ENCODE results near the gene RBAK. TPM values are rescaled to one million over a fixed set of nuclear protein-coding genes. Genes with fewer than 3 reads are reported as not detected.
"Not testable (repeated sequence)": the region's sequence is repeated elsewhere in the genome, so short reads cannot be mapped to it uniquely, and the experiment has no call there.

Gene RBAK
- total and polyA plus RNA-seq, 2 experiments from 2014 or later: 7.7 to 18.6 TPM

DNA sequence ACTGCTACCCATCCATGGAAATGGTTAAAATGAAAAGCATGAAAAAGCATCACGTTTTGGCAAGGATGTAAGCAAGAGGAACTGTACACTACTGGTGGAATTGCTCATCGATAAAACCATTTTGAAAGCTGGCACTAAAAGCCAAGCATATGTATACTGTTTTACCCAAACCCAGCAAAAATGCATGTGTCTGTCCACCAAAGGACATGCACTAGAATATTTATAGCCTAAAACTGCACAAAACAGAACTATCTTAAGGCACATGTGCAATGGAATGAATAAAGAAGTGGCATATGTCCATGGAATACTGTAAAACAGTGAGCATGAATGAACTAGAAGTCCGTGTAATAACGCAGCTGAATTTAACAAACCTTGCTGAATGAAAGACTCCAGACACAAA is 22.9 kb downstream of the RBAK start:
- no peaks in the 10 kb centered on the region for H3K27me3 ChIP-seq
- H3K4me3 ChIP-seq: no peak overlapping the region
- no peak overlapping the region for H3K27ac ChIP-seq
- no peak for DNase-seq (ENCODE audit: low read depth in 1 of 2, low spot score in 1 of 2)
- peaks cover 23% of the 10 kb centered on the region for H3K9me3 ChIP-seq (ENCODE audit: low read depth)
- H3K4me1 ChIP-seq (ENCODE audit: low read depth): no peaks in the 10 kb centered on the region
- peaks cover 31% of the 10 kb centered on the region for H3K36me3 ChIP-seq
- TF ChIP-seq, protein P1, sequence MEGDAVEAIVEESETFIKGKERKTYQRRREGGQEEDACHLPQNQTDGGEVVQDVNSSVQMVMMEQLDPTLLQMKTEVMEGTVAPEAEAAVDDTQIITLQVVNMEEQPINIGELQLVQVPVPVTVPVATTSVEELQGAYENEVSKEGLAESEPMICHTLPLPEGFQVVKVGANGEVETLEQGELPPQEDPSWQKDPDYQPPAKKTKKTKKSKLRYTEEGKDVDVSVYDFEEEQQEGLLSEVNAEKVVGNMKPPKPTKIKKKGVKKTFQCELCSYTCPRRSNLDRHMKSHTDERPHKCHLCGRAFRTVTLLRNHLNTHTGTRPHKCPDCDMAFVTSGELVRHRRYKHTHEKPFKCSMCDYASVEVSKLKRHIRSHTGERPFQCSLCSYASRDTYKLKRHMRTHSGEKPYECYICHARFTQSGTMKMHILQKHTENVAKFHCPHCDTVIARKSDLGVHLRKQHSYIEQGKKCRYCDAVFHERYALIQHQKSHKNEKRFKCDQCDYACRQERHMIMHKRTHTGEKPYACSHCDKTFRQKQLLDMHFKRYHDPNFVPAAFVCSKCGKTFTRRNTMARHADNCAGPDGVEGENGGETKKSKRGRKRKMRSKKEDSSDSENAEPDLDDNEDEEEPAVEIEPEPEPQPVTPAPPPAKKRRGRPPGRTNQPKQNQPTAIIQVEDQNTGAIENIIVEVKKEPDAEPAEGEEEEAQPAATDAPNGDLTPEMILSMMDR (IDR thresholded peaks at IDR 0.05; ENCODE audit: low read depth, low read length): no peak

DNA sequence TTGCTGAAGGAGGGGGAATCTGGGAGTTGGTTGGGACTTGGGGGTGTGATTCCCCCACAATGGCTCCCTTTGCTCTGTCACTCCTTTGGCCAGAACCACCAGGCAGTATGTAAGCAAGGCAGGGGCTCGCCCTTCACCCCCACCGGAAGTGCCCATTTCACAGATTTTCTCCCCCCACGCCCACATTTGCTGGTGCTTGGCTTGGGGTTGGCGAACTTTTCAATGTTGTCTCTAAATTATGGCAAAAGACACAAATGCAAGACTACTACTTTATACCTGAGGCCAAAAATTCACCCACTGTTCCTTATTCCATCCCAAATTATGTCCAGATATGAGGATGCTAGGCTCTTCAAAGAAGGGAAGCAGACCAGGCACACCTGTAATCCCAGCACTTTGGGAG is 24.5 kb downstream of the RBAK start:
- H3K4me1 ChIP-seq (ENCODE audit: low read depth): no peaks in the 10 kb centered on the region
- no peak for DNase-seq (ENCODE audit: low read depth in 1 of 2, low spot score in 1 of 2)
- no peak overlapping the region for H3K4me3 ChIP-seq
- no peaks in the 10 kb centered on the region for H3K27me3 ChIP-seq
- peaks cover 14% of the 10 kb centered on the region for H3K36me3 ChIP-seq
- TF ChIP-seq, protein P1 (IDR thresholded peaks at IDR 0.05; ENCODE audit: low read depth, low read length): no peak
- H3K9me3 ChIP-seq (ENCODE audit: low read depth): peaks cover 10% of the 10 kb centered on the region
- H3K27ac ChIP-seq: no peak overlapping the region

DNA sequence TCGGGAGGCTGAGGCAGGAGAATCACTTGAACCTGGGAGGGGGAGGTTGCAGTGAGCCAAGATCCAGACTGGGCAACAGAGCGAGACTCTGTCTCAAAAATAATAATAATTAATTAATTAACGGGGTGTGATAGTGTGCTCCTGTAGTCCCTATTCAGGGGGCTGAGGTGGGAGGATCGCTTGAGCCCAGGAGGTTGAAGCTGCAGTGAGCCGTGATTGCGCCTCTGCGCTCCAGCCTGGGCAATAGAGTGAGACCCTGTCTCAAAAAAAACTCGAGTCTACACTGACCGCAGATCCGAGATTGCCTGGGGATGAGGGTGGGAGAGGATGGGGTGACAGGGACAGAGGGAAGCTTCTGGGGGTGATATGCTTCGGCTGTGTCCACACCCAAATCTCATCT is 29.5 kb downstream of the RBAK start:
- not testable (repeated sequence) for H3K36me3 ChIP-seq; H3K4me1 ChIP-seq (ENCODE audit: low read depth); H3K27me3 ChIP-seq; H3K4me3 ChIP-seq; DNase-seq (ENCODE audit: low read depth in 1 of 2, low spot score in 1 of 2); H3K27ac ChIP-seq; H3K9me3 ChIP-seq (ENCODE audit: low read depth)

DNA sequence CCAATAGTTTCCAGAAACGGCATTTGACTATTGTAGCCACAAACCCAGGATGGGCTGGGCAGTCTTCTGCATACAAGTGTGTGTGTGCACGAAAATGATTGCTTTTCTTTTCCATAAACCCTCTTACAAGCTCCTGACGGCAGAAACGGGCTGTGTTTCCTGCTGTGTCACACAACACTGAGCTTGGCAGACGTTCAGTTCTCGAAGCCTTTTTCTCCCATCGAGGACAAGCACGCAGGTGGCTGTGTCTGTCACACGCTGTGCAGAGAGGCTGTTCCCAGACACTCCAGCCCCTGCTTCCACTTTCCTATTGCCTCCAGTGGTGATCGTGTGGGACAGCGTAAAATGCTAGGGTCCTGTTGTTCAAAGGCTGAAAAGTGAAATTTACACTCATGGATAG is 32.1 kb downstream of the RBAK start:
- TF ChIP-seq, protein P1 (IDR thresholded peaks at IDR 0.05; ENCODE audit: low read depth, low read length): no peak
- Histone ChIP-seq H3K36me3 (no peaks in the 10 kb centered on the region), H3K4me1 (ENCODE audit: low read depth) (no peaks in the 10 kb centered on the region), H3K9me3 (ENCODE audit: low read depth) (no peaks in the 10 kb centered on the region), H3K4me3 (no peak overlapping the region), H3K27me3 (no peaks in the 10 kb centered on the region), H3K27ac (no peak overlapping the region)
- no peak for DNase-seq (ENCODE audit: low read depth in 1 of 2, low spot score in 1 of 2)

DNA sequence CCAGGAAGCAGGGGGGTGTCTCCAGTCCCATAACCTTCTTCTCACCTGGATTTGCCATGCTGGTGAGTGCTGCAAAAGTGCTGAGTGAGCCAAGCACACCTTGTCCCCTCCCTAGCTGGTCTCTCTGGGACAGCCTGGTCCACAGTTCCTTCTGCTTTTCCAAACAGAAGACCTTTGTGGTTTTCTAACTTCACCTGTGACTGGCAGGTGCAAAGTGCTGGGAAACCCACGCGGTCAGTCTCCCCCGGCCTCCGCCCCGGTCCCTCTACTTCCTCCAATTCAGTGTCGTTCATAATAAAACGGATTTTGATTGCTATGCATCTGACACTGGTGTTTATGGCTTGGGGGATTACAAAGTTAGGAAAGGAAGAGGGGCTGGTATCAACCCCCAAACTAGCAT is 37.1 kb downstream of the RBAK start:
- DNase-seq (ENCODE audit: low read depth in 1 of 2, low spot score in 1 of 2): no peak
- no peaks in the 10 kb centered on the region for H3K36me3 ChIP-seq
- no peak overlapping the region for H3K27ac ChIP-seq
- H3K27me3 ChIP-seq: peaks cover 12% of the 10 kb centered on the region
- H3K9me3 ChIP-seq (ENCODE audit: low read depth): no peaks in the 10 kb centered on the region
- TF ChIP-seq, protein P1 (IDR thresholded peaks at IDR 0.05; ENCODE audit: low read depth, low read length): no peak
- H3K4me3 ChIP-seq: no peak overlapping the region
- H3K4me1 ChIP-seq (ENCODE audit: low read depth): no peaks in the 10 kb centered on the region

DNA sequence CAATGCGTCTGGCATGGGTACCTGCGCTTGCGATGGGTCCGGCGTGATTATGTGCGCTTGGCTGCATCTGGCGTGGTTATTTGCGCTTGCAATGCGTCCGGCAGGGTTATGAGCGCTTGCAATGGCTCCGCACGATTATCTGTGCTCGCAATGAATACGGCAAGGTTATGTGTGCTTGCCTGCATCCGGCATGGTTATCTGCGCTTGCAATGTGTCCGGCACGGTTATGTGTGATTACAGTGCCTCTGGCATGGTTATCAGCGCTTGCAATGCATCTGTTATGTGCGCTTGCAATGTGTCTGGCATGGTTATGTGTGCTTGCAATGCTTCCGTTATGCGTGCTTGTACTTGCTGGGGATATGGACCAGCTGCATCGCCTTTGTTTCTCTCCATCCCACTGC is 37.7 kb downstream of the RBAK start:
- H3K4me3 ChIP-seq: no peak overlapping the region
- H3K27me3 ChIP-seq: peaks cover 12% of the 10 kb centered on the region
- H3K4me1 ChIP-seq (ENCODE audit: low read depth): no peaks in the 10 kb centered on the region
- H3K36me3 ChIP-seq: no peaks in the 10 kb centered on the region
- no peak overlapping the region for H3K27ac ChIP-seq
- H3K9me3 ChIP-seq (ENCODE audit: low read depth): no peaks in the 10 kb centered on the region
- no peak for DNase-seq (ENCODE audit: low read depth in 1 of 2, low spot score in 1 of 2)
- TF ChIP-seq, protein P1 (IDR thresholded peaks at IDR 0.05; ENCODE audit: low read depth, low read length): no peak

All from cardiac muscle cell (in vitro differentiated cells and primary cell).